ENCODE measurements around the gene SLC25A25.
"Not testable (repeated sequence)": the region's sequence is repeated elsewhere in the genome, so short reads cannot be mapped to it uniquely, and the experiment has no call there.

Gene SLC25A25

DNA sequence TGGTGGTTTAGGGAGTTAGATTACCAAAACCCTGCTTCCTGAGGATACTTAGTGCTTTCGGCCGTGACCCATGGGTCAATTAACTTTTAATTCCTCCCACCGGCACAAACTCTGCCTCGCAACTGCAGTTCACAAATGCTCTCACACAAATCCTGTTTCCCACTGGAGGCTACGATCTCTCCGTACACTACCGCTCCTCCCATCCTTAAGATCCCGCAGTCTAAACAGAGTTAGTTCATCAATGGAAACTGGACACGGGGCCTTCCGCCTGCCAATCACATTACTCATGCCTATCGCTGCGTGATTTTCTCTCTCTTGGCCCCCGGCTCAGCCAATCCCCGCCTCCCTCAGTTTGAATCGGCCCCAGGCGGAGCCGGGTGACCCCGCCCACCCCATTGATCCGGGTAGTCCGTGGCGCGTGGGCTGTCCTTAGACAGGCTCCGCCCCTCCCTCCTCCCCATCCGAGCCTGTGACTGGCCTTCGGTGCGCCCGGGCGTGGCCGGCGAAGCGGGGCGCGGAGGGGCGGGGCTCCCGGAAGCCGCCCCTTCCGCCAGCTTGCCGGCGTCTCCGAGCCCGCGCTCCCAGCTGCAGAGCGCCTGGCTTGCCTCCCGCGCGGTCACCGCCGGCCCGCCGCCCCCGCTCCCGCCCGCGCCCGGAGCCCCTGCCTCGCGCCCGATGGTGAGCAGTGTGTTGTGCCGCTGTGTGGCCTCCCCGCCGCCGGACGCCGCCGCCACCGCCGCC, at the start of gene SLC25A25:
SLC25A25 (plus strand) TSS at position 588 of the 741 bp plus-strand sequence; CDS start at position 676, 88 bp downstream.
- peak; percentile 99 to 100 (median 100) for DNase-seq

DNA sequence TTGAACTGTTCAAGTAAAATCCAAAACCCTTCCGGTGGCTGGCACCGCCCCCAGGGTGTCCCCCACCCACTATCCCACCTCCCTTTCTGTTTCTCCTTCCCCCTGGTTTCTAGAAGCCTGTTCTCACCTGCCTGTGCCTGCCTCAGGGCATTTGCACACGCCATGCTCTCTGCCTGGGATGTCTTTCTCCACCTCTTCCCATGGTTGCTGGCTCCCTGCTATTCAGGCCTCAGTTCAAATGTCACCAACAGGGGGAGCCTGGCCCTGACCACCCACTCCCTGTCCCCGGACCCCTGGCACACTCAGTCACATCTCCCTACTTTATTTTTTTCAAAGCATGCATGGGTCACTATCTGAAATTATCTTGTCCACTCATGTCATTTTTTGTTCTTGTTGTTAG, 47.3 kb upstream of the SLC25A25 start:
- no peak for DNase-seq

DNA sequence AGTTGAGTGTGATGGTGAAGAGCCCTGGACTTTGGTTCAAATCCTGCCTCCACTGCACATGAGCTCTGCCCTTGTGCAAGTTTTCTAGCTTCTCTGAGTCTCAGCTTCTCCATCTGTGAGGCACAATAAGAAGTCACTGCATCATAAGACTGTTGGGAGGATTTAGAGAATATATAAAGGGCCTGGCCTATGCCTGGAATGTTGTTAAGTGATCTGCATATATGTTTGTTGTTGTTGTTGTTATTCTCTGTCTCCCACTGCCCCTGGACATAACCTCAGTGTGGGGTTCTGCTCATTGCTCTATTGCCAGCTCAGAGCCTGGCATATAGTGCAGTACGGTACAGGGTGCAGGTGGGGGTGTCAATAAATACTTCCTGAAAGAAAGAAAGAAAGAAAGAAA, 46.9 kb upstream of the SLC25A25 start:
- no peak for DNase-seq

DNA sequence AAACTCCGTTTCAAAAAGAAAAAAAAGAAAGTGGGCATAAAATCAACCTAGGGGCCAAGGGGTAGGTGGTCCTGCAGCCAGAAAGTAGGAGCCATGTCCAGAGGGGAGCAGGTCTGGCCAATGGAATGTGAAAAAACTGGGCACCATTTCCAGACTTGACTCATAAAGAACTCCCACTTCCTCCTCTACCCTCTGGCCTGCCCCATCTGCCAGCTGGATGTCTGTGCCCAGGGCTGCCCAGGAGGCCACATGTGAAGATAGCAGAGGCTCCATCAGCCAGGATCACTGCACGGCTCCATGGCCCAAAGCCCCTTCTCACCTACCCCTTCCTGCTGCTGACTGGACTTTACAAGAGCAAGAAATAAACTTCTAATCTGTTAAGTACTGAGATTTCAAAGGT, 45.1 kb upstream of the SLC25A25 start:
- no peak for DNase-seq

DNA sequence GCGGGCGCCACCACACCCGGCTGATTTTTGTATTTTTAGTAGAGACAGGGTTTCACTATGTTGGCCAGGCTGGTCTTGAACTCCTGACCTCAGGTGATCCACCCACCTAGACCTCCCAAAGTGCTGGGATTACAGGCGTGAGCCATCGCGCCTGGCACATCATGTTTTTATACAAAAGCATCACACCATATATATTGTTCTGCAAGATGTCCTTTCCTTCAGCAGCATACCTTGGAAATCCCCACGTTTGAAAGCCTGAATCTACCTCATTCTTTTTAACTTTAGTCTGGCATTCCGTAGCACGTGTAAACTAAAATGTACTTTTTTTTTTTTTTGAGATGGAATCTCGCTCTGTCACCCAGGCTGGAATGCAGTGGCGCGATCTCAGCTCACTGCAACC, 44.4 kb upstream of the SLC25A25 start:
- not testable (repeated sequence) for DNase-seq

DNA sequence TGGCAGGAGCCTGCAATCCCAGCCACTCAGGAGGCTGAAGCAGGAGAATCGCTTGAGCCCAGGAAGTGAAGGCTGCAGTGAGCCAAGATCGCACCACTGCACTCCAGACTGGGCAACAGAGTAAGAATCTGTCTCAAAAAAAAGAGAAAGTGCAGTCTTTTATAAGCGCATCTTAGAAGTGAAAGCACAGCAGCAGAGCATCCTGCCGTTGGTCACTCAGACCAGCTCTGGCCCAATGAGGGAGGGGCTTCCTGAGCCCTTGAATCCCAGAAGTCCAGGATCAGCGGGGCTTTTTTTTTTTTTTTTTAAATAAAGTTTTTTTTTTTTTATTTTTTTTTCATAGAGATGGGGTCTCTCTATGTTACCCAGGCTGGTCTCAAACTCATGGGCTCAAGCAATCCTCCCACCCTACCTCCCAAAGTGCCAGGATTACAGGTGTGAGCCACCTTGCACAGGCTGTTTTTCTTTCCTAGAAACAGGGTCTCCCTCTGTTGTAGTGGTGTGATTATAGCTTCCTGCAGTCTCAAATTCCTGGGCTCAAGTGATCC, 43.2 kb upstream of the SLC25A25 start:
- no peak for DNase-seq

DNA sequence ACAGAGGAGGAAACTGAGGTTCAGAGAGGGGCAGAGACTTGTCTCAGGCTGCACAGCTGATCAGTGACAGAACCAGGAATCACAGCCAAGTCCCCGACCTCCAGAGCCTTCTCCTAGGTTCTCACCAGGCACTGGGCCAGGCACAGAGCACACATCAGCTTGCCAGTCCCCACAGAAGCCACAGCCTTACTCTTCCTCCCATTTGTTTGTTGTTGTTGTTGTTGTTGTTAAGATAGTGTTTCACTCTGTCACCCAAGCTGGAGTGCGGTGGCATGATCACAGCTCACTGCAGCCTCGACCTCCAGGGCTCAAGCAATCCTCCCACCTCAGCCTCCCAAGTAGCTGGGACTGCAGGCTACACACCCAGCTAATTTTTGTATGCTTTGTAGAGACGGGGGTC, 42.3 kb upstream of the SLC25A25 start:
- DNase-seq, result no peak

DNA sequence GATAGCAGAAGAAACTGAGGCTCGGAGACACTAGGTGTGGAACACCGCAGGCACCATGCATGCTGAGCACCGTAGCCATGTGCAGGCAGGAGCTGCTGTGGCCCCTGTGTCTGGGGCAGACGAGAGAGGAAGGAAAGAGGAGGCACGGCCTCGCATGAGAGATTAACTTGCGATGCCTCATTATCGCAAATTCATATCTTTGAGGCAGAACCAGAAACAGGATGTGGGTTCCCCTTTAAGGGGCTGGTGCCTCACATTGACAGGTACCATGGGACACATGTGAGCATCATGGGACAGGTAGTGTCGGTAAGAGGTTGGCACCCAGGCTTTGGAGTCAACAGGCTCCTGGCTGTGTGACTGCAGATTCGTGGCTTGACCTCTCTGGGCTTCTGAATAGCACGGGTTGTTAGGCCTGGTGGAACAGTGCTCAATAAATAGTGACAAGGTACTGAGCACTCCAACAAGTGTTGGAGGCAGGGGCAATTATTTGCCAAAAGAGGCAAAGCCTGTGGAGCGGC, 41.7 kb upstream of the SLC25A25 start:
- peak; percentile 30 to 68 (median 60) for DNase-seq

DNA sequence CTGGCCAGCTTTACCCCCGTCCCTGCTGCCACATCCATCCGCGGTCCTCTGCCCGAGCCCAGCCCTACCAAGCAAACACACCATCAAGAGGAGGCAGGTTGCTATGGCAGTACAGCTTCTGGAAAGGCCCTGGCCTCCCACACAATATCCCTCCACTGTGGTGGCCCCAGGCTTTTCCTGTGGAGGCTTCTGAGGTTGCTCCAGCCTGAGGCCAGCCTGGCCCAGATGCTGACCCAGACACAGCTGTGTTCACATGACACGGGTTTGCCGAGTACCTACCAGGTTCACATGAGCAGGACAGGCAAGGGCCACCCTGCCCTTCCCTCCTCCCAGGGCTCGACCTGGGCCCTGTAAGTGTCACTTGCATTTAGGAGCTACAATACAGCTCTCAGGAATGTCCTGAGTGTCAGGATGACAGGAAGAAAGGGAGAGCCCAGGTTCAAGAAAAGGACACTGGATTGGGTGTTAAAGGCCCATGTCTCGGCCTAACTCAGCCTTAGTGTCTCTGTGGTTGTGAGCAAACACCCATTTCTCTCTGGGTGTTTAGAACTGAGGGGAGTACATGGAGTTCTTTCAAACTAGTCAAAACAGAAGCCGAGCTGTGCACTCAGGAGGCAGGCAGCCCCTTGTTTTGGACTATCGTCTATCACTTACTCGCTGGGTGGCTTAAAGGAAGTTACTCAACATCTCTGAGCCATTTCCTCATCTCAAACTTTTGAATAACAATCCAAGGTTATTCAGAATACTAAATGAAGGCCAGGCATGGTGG, 41.1 kb upstream of the SLC25A25 start:
- no peak for DNase-seq

DNA sequence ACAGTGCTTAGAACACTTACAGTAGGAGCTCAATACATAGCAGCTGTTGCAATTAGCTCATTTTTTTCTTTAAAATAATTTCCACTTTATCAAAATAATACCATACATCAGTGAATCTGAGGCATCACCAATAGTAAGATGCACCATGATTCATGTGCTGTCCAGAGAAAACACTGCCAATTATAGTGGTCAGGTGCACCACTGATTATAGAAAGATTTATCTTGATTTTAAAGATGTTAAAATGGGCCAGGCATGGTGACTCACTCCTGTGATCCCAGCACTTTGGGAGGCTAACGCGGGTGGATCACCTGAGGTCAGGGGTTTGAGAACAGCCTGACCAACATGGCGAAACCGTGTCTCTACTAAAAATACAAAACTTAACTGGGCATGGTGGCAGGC, 40.3 kb upstream of the SLC25A25 start:
- no peak for DNase-seq

DNA sequence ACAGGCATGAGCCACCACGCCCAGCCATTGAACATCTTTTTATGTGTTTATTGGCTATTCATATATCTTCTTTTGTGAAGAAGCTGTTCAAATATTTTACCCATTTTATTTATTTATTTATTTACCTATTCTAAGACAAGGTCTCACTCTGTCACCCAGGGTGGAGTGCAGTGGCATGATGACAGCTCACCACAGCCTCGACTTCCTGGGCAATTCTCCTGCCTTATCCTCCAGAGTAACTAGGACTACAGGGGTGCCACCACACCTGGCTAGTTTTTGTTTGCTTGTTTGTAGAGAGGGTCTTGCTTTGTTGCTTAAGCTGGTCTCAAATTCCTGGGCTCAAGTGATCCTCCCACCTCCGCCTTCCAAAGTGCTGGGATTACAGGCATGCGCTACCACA, 34.4 kb upstream of the SLC25A25 start:
- DNase-seq, result no peak

DNA sequence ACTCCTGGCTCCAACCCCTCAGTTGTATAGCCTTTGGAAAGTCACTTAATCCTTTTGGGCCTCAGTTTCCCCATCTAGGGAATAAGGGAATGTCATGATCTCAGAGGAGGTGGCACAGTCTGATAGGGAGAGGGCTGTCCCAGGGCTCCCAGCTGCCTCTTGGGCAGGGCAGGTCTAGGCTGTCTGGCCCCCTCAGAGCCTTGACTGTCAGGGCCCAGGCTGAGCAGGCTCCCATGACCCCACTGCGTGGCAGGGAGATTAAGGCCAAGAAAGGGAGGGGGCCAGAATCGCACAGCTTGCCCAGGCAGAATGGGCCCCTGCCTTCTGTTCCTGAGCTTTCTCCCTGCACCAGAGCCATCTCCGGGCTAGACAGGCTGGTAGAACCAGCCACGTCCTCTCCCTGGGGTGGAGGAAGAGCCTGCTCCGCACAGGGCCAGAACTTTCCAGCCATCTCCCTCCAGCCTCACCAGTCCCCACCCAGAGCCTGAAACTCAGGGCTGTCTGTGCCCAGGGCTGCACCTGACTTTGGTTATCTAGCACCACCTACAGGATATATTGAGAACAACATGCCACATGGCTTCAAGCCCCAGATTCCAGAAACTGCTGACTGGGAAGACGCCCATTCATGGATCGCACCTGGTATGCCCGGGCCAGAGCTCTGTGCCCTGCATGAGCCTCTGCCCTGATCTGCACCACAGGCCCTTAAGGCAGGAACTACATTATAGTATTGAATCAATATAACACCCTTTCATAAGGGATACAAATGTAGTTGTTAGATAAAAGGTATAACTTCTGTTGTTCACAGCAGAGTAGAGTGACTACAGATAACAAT, 33.0 kb upstream of the SLC25A25 start:
- peak; percentile 26 to 39 (median 34) for DNase-seq

DNA sequence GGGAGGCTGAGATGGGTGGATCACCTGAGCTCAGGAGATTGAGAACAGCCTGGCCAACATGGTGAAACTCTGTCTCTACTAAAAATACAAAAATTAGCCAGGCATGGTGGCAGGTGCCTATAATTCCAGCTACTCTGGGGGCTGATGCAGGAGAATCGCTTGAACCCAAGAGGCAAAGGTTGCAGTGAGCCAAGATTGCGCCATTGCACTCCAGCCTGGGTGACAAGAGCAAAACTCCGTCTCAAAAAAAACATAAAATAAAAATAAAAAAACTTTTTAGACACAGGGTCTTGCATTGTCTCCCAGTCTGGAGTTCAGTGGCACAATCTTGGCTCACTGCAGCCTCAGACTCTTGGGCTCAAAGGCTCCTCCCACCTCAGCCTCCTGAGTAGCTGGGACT, 31.5 kb upstream of the SLC25A25 start:
- not testable (repeated sequence) for DNase-seq

DNA sequence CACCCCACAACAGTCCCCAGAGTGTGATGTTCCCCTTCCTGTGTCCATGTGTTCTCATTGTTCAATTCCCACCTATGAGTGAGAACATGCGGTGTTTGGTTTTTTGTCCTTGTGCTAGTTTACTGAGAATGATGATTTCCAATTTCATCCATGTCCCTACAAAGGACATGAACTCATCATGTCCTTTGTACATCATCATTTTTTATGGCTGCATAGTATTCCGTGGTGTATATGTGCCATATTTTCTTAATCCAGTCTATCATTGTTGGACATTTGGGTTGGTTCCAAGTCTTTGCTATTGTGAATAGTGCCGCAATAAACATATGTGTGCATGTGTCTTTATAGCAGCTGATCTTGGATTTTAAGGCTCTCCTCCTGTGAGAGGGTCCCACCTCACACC, 27.2 kb upstream of the SLC25A25 start:
- DNase-seq, result not testable (repeated sequence)

DNA sequence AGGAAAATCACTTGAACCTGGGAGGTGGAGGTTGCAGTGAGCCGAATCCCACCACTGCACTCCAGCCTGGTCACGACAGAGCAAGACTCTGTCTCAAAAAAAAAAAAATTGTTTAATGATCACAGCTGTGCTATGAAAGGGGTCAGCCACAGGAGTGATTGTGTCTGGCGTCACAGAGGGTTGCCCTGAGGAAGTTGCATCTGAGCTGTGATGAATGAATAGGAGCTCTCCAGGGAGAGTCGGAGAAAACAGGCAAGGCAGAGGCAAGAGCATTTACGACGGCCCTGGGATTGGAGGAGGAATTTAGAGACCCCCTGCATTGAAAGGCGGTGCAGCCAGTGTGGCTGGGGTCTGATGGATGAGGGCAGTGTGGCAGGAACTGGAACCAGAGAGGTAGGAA, 26.0 kb upstream of the SLC25A25 start:
- no peak for DNase-seq

DNA sequence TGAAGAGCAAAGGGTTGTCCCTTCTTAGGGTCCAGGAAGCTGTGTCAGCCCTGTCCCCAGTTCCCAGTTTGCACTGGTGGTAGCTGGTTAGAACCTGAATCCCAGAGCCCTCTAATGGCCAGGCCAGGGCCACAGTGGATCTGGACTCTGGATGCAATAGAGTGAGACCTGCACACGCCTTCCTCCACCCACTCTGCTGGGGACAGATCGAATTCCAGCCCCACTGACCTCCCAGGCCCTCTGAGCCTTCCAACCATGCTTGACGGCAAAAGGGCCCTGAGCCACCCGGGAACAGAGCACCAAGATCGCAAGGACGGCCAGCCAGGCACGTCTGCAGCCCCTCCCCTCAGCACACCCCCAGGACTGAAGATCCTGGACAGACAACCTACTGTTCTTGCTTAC, 24.6 kb upstream of the SLC25A25 start:
- no peak for DNase-seq

DNA sequence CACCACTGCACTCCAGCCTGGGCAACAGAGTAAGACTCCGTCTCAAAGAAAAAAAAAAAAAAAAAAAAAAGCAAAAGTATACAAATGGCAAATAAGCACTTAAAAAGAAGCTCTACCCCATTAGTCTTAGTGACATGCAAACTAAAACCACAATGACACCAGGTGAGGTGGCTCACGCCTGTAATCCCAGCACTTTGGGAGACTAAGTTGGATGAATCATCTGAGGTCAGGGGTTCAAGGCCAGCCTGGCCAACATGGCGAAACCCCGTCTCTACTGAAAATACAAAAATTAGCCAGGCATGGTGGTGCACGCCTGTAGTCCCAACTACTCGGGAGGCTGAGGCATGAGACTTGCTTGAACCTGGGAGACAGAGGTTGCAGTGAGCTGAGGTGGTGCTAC, 22.6 kb upstream of the SLC25A25 start:
- DNase-seq, result not testable (repeated sequence)

DNA sequence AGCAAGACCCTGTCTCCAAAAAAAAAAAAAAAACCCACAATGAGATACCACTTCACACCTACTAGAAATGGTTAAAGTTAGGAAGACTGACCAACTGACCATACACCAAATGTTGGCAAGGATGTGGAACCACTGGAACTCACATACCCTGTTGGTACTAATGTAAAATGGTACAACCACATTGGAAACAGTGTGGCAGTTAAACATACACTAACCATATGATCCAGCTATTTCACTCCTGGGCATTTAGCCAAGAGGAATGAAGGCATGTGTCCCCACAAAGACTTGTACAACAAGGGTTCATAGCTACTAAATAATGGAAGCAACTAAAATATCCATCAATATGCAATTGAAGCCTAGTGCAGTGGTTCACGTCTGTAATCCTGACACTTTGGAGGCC, 22.2 kb upstream of the SLC25A25 start:
- no peak for DNase-seq

DNA sequence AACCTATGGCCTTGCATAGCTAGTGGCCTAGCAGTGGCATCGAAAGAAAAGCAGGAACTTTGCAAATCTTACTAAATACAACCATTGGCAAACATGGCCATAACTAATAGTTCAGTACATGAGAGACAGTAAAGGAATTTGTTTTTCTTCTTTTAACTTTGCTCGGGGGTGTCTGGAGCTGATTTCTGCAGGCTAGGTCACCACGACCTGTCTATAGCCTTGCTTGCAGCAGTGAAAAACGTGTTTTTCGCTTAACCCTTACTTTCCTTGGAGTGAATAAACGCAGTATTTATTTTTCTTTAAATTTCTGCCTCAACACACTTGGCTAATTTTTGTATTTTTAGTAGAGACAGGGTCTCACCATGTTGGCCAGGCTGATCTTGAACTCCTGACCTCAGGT, 20.8 kb upstream of the SLC25A25 start:
- no peak for DNase-seq

DNA sequence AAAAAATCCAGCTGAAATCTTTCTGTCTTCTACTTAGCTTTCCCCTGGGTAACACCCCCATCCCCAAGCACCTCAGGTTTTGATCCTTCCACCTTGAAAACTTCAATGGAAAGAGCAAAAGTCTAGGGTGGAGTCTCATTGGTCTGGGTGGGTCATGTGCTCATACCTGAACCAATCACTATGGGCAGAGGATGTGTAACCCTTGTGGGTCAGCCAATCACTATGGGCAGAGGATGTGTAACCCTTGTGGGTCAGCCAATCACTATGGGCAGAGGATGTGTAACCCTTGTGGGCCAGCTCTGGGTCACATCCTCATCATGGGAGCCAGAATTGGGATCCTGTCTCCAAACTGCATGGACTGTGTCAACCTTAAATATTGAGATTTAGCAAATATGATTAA, 19.4 kb upstream of the SLC25A25 start:
- DNase-seq, result no peak

DNA sequence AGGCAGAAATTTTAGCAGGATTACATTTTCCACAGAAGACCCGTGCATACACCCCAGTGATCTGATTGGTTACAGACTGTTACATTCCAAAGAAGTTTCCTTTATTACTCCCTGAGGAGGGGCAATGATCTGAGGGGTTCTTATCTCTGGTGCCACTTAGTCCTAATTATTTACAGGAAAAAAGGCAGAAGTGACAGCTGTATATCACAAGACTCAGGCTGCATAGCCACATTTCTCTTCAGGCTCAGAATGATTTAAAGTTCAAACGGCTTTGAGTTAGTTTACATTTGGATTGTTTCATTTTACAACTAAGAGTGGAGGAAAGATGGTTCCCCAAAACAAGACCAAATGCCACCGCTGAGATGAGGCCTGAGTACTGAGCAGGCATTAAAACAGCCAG, 18.2 kb upstream of the SLC25A25 start:
- DNase-seq, result no peak

DNA sequence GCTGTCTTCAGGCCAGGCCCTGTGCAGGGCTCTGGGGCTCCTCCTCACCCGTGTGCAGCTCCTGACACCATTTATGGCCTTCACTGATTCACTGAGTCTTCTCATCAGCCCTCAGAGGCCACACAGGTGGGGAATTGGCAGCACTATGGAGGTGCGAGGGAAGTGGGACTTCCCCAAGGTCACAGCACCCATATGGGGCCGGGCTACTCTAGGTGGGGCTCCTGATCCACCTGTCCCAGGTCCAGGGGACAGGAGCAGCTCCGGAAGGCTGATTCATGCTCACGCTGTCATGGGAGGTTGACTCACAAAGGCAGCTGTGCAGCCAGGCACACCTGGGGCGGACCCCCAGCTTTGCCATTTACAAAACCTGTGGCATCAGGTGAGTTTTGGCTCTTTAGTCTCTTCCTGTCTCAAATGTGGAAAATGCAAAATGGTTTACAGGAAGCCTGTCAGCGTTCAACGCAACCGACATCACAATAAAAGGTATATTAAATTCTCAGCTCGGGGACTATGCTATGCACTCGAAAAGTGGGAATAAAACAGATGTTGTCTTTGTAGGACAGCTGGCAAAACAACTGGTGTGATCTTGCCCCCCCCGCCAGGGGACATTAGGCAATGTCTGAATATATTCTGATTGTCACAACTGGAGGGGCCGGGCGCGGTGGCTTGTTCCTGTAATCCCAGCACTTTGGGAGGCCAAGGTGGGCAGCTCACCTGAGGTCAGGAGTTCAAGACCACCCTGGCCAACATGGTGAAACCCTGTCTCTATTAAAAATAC, 15.9 kb upstream of the SLC25A25 start:
- DNase-seq, result no peak

All from activated CD4-positive, CD25-positive, alpha-beta regulatory T cell (primary cell).